IPS-15b (cell line): ENCODE data around the gene MYO7A.
"Not testable (repeated sequence)": the region's sequence is repeated elsewhere in the genome, so short reads cannot be mapped to it uniquely, and the experiment has no call there.

Experiments used
- H3K27me3 ChIP-seq: one replicate; pipeline ENCODE4 v1.6.1; 2013; ENCODE audit warnings: low read length; ENCODE audit not compliant: control insufficient read depth, insufficient read depth
- H3K36me3 ChIP-seq: one replicate; pipeline ENCODE4 v1.6.1; 2013; ENCODE audit warnings: low read length; ENCODE audit not compliant: control insufficient read depth, insufficient read depth
- H3K4me1 ChIP-seq: one replicate; pipeline ENCODE4 v1.6.1; 2013; ENCODE audit warnings: mild to moderate bottlenecking, low read length; ENCODE audit not compliant: control insufficient read depth, insufficient read depth
- H3K4me3 ChIP-seq: one replicate; pipeline ENCODE4 v1.5.1; 2013; ENCODE audit warnings: low read depth, low read length
- H3K9ac ChIP-seq: one replicate; pipeline ENCODE4 v1.6.1; 2013; ENCODE audit warnings: low read depth, mild to moderate bottlenecking, low read length
- H3K9me3 ChIP-seq: one replicate; pipeline ENCODE4 v1.6.1; 2013; ENCODE audit warnings: mild to moderate bottlenecking, low read length; ENCODE audit not compliant: control insufficient read depth, insufficient read depth

The MYO7A gene

GRCh38 chr11:77095551-77096490 is 32.2 kb upstream of the MYO7A start:
- no peaks in the 10 kb centered on the region for H3K27me3 ChIP-seq
- H3K36me3 ChIP-seq: no peaks in the 10 kb centered on the region
- no peaks in the 10 kb centered on the region for H3K9me3 ChIP-seq
- peaks cover 2% of the 10 kb centered on the region for H3K4me1 ChIP-seq
- no peak overlapping the region for H3K9ac ChIP-seq
- no peak overlapping the region for H3K4me3 ChIP-seq

GRCh38 chr11:77096591-77097019 is 31.4 kb upstream of the MYO7A start:
- no peaks in the 10 kb centered on the region for H3K27me3 ChIP-seq
- H3K9me3 ChIP-seq: no peaks in the 10 kb centered on the region
- no peaks in the 10 kb centered on the region for H3K4me1 ChIP-seq
- no peak overlapping the region for H3K4me3 ChIP-seq
- H3K9ac ChIP-seq: no peak overlapping the region
- no peaks in the 10 kb centered on the region for H3K36me3 ChIP-seq

GRCh38 chr11:77097180-77097579 is 30.9 kb upstream of the MYO7A start:
- H3K4me3 ChIP-seq: not testable (repeated sequence)

GRCh38 chr11:77100166-77101042 is 27.6 kb upstream of the MYO7A start:
- Histone ChIP-seq H3K4me1 (no peaks in the 10 kb centered on the region), H3K9ac (no peak overlapping the region), H3K4me3 (no peak overlapping the region), H3K9me3 (no peaks in the 10 kb centered on the region), H3K27me3 (no peaks in the 10 kb centered on the region), H3K36me3 (no peaks in the 10 kb centered on the region)

More at GRCh38 chr11:77097180-77097579, 30.9 kb upstream of the MYO7A start:
- not testable (repeated sequence) for H3K4me1 ChIP-seq, H3K9me3 ChIP-seq, H3K36me3 ChIP-seq, H3K9ac ChIP-seq, H3K27me3 ChIP-seq

- H3K27me3 ChIP-seq: no peaks in the 10 kb centered on the region
- H3K4me3 ChIP-seq: no peak overlapping the region
- H3K9me3 ChIP-seq: no peaks in the 10 kb centered on the region
- no peaks in the 10 kb centered on the region for H3K4me1 ChIP-seq
- no peaks in the 10 kb centered on the region for H3K36me3 ChIP-seq
- H3K9ac ChIP-seq: no peak overlapping the region
These were observed 27.0 kb upstream of the MYO7A start for GRCh38 chr11:77101043-77101537.

GRCh38 chr11:77102246-77103210 is 25.5 kb upstream of the MYO7A start, which contains the start of gene OMP:
OMP (plus strand) TSS chr11:77102840; CDS start chr11:77102840, 0 bp downstream.
- no peaks in the 10 kb centered on the region for H3K36me3 ChIP-seq
- H3K4me1 ChIP-seq: no peaks in the 10 kb centered on the region
- H3K9ac ChIP-seq: no peak within 1 kb of the TSS
- H3K9me3 ChIP-seq: no peaks in the 10 kb centered on the region
- H3K4me3 ChIP-seq: no peak within 1 kb of the TSS
- H3K27me3 ChIP-seq: no peaks in the 10 kb centered on the region

GRCh38 chr11:77103319-77103718 is 24.7 kb upstream of the MYO7A start:
- Histone ChIP-seq H3K4me3 (no peak overlapping the region), H3K27me3 (no peaks in the 10 kb centered on the region), H3K4me1 (no peaks in the 10 kb centered on the region), H3K9ac (no peak overlapping the region), H3K36me3 (no peaks in the 10 kb centered on the region), H3K9me3 (no peaks in the 10 kb centered on the region)

GRCh38 chr11:77104727-77105126 is 23.3 kb upstream of the MYO7A start:
- Histone ChIP-seq H3K36me3 (no peaks in the 10 kb centered on the region), H3K9ac (no peak overlapping the region), H3K4me3 (no peak overlapping the region), H3K27me3 (no peaks in the 10 kb centered on the region), H3K9me3 (no peaks in the 10 kb centered on the region), H3K4me1 (no peaks in the 10 kb centered on the region)

GRCh38 chr11:77106321-77106720 is 21.7 kb upstream of the MYO7A start:
- Histone ChIP-seq H3K27me3 (no peaks in the 10 kb centered on the region), H3K4me1 (no peaks in the 10 kb centered on the region), H3K9ac (no peak overlapping the region), H3K9me3 (no peaks in the 10 kb centered on the region), H3K4me3 (no peak overlapping the region), H3K36me3 (no peaks in the 10 kb centered on the region)

GRCh38 chr11:77106759-77107158 is 21.3 kb upstream of the MYO7A start:
- no peak overlapping the region for H3K4me3 ChIP-seq
- H3K4me1 ChIP-seq: no peaks in the 10 kb centered on the region
- H3K27me3 ChIP-seq: no peaks in the 10 kb centered on the region
- H3K9me3 ChIP-seq: no peaks in the 10 kb centered on the region
- H3K9ac ChIP-seq: no peak overlapping the region
- H3K36me3 ChIP-seq: no peaks in the 10 kb centered on the region

- Histone ChIP-seq H3K36me3 (no peaks in the 10 kb centered on the region), H3K4me3 (no peak overlapping the region), H3K9ac (no peak overlapping the region), H3K4me1 (no peaks in the 10 kb centered on the region), H3K27me3 (no peaks in the 10 kb centered on the region), H3K9me3 (no peaks in the 10 kb centered on the region)
These were observed 20.1 kb upstream of the MYO7A start for GRCh38 chr11:77107950-77108349.
